B cell (primary cell): ENCODE measurements around the gene ZNF385A. TPM values are rescaled to one million over a fixed set of nuclear protein-coding genes. Genes with fewer than 3 reads are reported as not detected.

Experiments
- ATAC-seq: fragments of 200-7000 bp; cut with Tn5 transposase; one replicate; pipeline ENCODE4 v1.10.0; 2021; ENCODE audit warnings: low read depth, mild to moderate bottlenecking, moderate number of reproducible peaks, moderate library complexity
- CTCF ChIA-PET: fragments of 350-600 bp; sonication (Branson Sonifier 250); formaldehyde crosslinking; loops from one replicate; lab custom pipeline; 2021; ENCODE audit warnings: antibody characterized with exemption, inconsistent platforms; lab: Charles Lee
- POLR2A ChIA-PET: fragments of 350-600 bp; sonication (Branson Sonifier 250); formaldehyde crosslinking; loops from one replicate; lab custom pipeline; 2021; ENCODE audit warnings: antibody characterized with exemption; lab: Charles Lee
- DNase-seq: peaks from one replicate; pipeline ENCODE4 v3.0.0; 2013
- H2AFZ ChIP-seq: 2 replicates; pipeline ENCODE4 v1.6.1; 2012; ENCODE audit warnings: mild to moderate bottlenecking, low read depth, low read length; ENCODE audit not compliant: insufficient read depth, poor library complexity, severe bottlenecking
- H3K27ac ChIP-seq, 2 donors: 1 replicate in 1 of 2; 2 replicates in 1 of 2; pipeline ENCODE4 v1.5.1; 2012 to 2013; ENCODE audit warnings: low read length in 2 of 2, mild to moderate bottlenecking in 2 of 2, moderate library complexity in 1 of 2
- H3K27me3 ChIP-seq, 4 experiments: fragments of 200-600 bp in 1 of 4; sonication (generic) in 1 of 4; replicated peaks in 1 of 4; 1 replicate in 2 of 4; 2 replicates in 2 of 4; pipeline versions ENCODE4 v1.6.1 to v1.7.0; 2013 to 2016; ENCODE audit warnings: low read length in 3 of 4, mild to moderate bottlenecking in 2 of 4, mixed read lengths in 1 of 4, moderate library complexity in 1 of 4; ENCODE audit not compliant: insufficient read depth in 4 of 4, control insufficient read depth in 3 of 4; ENCODE audit errors: control extremely low read depth in 1 of 4
- H3K36me3 ChIP-seq, 2 experiments: replicated peaks in 1 of 2; 1 replicate in 1 of 2; 2 replicates in 1 of 2; pipeline versions ENCODE4 v1.6.1 to v1.7.1; 2013; ENCODE audit warnings: low read length in 1 of 2; ENCODE audit not compliant: insufficient read depth in 2 of 2, control insufficient read depth in 1 of 2; ENCODE audit errors: control extremely low read depth in 1 of 2, extremely low read depth in 1 of 2
- H3K4me1 ChIP-seq, 2 donors: fragments of 200-600 bp in 1 of 2; sonication (generic) in 1 of 2; 1 replicate in 1 of 2; 2 replicates in 1 of 2; pipeline versions ENCODE4 v1.5.1 to v1.6.1; 2013 to 2017; ENCODE audit warnings: low read length in 2 of 2; ENCODE audit not compliant: control insufficient read depth in 2 of 2, insufficient read depth in 2 of 2
- H3K4me2 ChIP-seq: replicated peaks from 2 replicates; pipeline ENCODE3; 2012; ENCODE audit warnings: mild to moderate bottlenecking, low read depth, low read length; ENCODE audit not compliant: poor library complexity, severe bottlenecking
- H3K4me3 ChIP-seq, 5 experiments: fragments of 200-600 bp in 1 of 5; sonication (generic) in 1 of 5; 1 replicate in 3 of 5; 2 replicates in 2 of 5; pipeline versions ENCODE4 v1.5.1 to v1.7.0; 2011 to 2016; ENCODE audit warnings: low read length in 4 of 5, mild to moderate bottlenecking in 4 of 5, low read depth in 2 of 5, control low read depth in 1 of 5, moderate library complexity in 1 of 5; ENCODE audit not compliant: insufficient read depth in 1 of 5; ENCODE audit errors: control extremely low read depth in 1 of 5, extremely low read depth in 1 of 5
- H3K79me2 ChIP-seq: fragments of 200-600 bp; sonication (generic); one replicate; pipeline ENCODE4 v1.6.0; 2016; ENCODE audit warnings: low read length; ENCODE audit not compliant: control insufficient read depth, insufficient read depth
- H3K9ac ChIP-seq: fragments of 200-600 bp; sonication (generic); 2 replicates; pipeline ENCODE4 v1.6.1; 2017; ENCODE audit warnings: mild to moderate bottlenecking, low read length, moderate library complexity
- H3K9me3 ChIP-seq, 3 donors: one replicate each; pipeline versions ENCODE4 v1.6.1 to v1.7.1; 2013; ENCODE audit warnings: low read length in 2 of 3; ENCODE audit not compliant: control insufficient read depth in 2 of 3, insufficient read depth in 1 of 3; ENCODE audit errors: control extremely low read depth in 1 of 3
- H4K20me1 ChIP-seq: 2 replicates; pipeline ENCODE4 v1.6.0; 2012; ENCODE audit warnings: mild to moderate bottlenecking, low read length; ENCODE audit not compliant: insufficient read depth, control insufficient read depth, poor library complexity, severe bottlenecking
- H3K27ac Mint-ChIP-seq: one replicate; pipeline ENCODE4 v1.8.0; 2021; ENCODE audit warnings: mixed read lengths
- H3K27me3 Mint-ChIP-seq: one replicate; pipeline ENCODE4 v1.8.0; 2021; ENCODE audit warnings: mixed read lengths
- H3K4me1 Mint-ChIP-seq: one replicate; pipeline ENCODE4 v1.8.0; 2021; ENCODE audit warnings: mixed read lengths
- H3K4me3 Mint-ChIP-seq: one replicate; pipeline ENCODE4 v1.8.0; 2021; ENCODE audit warnings: mixed read lengths
- H3K9me3 Mint-ChIP-seq: one replicate; pipeline ENCODE4 v1.8.0; 2022; ENCODE audit warnings: mixed read lengths; ENCODE audit not compliant: insufficient read depth
- CTCF ChIP-seq: fragments of 200-600 bp; IDR thresholded peaks from one replicate; pipeline ENCODE4 v1.8.0; 2022; ENCODE audit warnings: antibody characterized with exemption, mild to moderate bottlenecking
- EZH2 ChIP-seq: IDR thresholded peaks from 2 replicates; pipeline ENCODE4 v1.6.1; 2012; ENCODE audit warnings: borderline replicate concordance, low read depth, mild to moderate bottlenecking, moderate library complexity, low read length; ENCODE audit not compliant: insufficient read depth, poor library complexity, severe bottlenecking
- WGBS: methylation state at CpG from one replicate; pipeline ENCODE4 v1.1.5; 2013; ENCODE audit warnings: missing lambda C conversion rate; ENCODE audit not compliant: insufficient coverage; 5-methylcytosine and 5-hydroxymethylcytosine counted together
- intact Hi-C: fragments of 100-400 bp; cut with micrococcal nuclease; formaldehyde crosslinking; loops from one replicate; pipeline ENCODE4 v1.10.0; 2022
- polyA plus RNA-seq: library from polyadenylated mRNA; depleted of rRNA; stranded (reverse); fragments of >200 nt; gene quantifications from 2 replicates; pipeline ENCODE4 v1.2.3, GENCODE V29; 2012
- total RNA-seq, 2 donors: library from RNA; stranded (reverse); fragments of 120-200 nt in 1 of 2; gene quantifications; 1 replicate in 1 of 2; 2 replicates in 1 of 2; pipeline versions ENCODE4 v1.2.3 to v1.2.4, GENCODE V29; 2013 to 2022

Gene ZNF385A
- total and polyA plus RNA-seq, 2 donors (not counting 1 experiment from before 2014, with no cell fraction given), result 4.9 to 5.1 TPM

DNA sequence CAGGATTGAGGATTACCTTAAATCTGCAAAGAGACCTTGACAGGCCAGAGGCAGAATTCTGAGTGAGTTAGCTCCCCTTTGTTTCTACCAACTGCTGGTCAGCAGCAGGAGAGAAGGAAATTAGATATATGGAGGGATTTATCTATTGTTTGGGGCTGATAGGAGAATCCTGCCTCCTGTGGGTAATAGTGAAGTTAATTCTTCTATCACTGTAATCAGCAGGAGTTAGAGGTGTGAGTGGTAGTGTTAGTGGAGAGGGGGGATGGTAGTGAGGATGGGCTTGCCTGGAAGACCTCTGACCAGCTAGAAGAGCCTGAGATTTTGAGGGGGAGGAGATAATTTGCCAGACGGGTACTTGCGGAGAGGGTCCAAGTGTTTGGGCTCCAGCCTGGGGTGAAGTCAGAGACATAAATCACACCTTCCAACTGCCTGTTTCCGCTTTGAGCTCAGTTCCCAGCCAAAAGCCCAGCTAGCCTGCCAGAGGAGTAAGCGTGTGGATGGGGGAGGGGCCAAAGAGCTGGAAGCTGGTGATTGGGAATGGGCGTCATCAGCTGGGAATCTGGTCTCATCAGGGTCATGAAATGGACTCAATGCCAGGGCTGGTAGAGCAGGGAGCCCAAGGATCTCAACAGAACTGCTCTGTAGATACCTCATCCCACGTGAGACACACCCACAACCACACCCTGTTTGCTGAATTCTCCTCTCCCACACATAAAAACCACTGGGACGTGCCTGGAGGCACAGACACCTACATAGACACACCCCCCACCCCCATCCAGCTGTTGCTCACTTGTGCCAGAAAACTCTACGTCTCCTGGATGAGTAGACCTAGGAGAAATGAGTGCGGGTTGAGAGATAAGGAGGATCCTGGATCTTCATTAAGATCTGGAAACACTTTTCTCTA lies 47.6 kb upstream of the ZNF385A start:
- intact Hi-C loops, result no loop called here
- no peak overlapping the region for H2AFZ ChIP-seq
- H3K4me3 ChIP-seq, result no peak overlapping the region
- no peak for TF ChIP-seq EZH2
- no peak for TF ChIP-seq CTCF
- no peaks in the 10 kb centered on the region for H4K20me1 ChIP-seq
- no peak overlapping the region for H3K4me2 ChIP-seq
- no peak overlapping the region for H3K27ac ChIP-seq
- Mint-ChIP-seq H3K4me1 (peaks cover 16% of the 10 kb centered on the region), H3K9me3 (no peaks in the 10 kb centered on the region), H3K27me3 (peaks cover 48% of the 10 kb centered on the region), H3K27ac (no peak overlapping the region), H3K4me3 (no peak overlapping the region)
- H3K4me1 ChIP-seq, result peaks cover 6% of the 10 kb centered on the region in 2 donors
- no peaks in the 10 kb centered on the region for H3K79me2 ChIP-seq
- ChIA-PET CTCF (interaction anchor here (2.0 to 34.5 kb wide), 2 partner anchors 21 to 31 kb away, joined by 9 to 1030 read pairs; no protein-coding TSS in a partner anchor), POLR2A (no interaction called here)
- DNase-seq (no peak), ATAC-seq (no peak)
- H3K9ac ChIP-seq, result no peak overlapping the region
- no peaks in the 10 kb centered on the region for H3K36me3 ChIP-seq
- WGBS, result 48% methylated on average over 4 of the region's 9 CpGs
- no peaks in the 10 kb centered on the region for H3K9me3 ChIP-seq
- H3K27me3 ChIP-seq, result peaks cover 0 to 20% (median 0%) of the 10 kb centered on the region in 4 experiments

GRCh38 chr12:54430471-54431069 lies 46.0 kb upstream of the ZNF385A start:
- intact Hi-C loops, result no loop called here
- no peaks in the 10 kb centered on the region for H3K9me3 Mint-ChIP-seq
- Histone ChIP-seq H3K9me3 (no peaks in the 10 kb centered on the region), H3K4me2 (no peak overlapping the region), H3K79me2 (no peaks in the 10 kb centered on the region), H3K4me3 (no peak overlapping the region), H2AFZ (no peak overlapping the region), H3K27me3 (peaks cover 0 to 28% (median 2%) of the 10 kb centered on the region in 4 experiments), H3K9ac (no peak overlapping the region), H3K4me1 (peaks cover 6% of the 10 kb centered on the region in 2 donors), H4K20me1 (no peaks in the 10 kb centered on the region), H3K27ac (no peak overlapping the region), H3K36me3 (no peaks in the 10 kb centered on the region)
- no peak overlapping the region for H3K27ac Mint-ChIP-seq
- no peak for ATAC-seq
- peaks cover 16% of the 10 kb centered on the region for H3K4me1 Mint-ChIP-seq
- ChIA-PET CTCF (interaction anchor here (0.9 to 34.5 kb wide), 2 partner anchors 9 to 30 kb away, joined by 3 to 1030 read pairs; no protein-coding TSS in a partner anchor), POLR2A (no interaction called here)
- DNase-seq, result no peak
- H3K4me3 Mint-ChIP-seq, result no peak overlapping the region
- 87% methylated on average over 4 of the region's 5 CpGs for WGBS
- no peak for TF ChIP-seq CTCF
- TF ChIP-seq EZH2, result no peak
- peaks cover 53% of the 10 kb centered on the region for H3K27me3 Mint-ChIP-seq
